Tibial nerve (tissue), 4 donors: ENCODE data around the gene PDZK1IP1.

ENCODE experiments used
- CTCF ChIP-seq, 5 experiments: fragments of 200-600 bp in 3 of 5; fragments of 450-650 bp in 2 of 5; sonication (generic) in 3 of 5; IDR thresholded peaks; one replicate each; pipeline ENCODE4 v1.5.1; 2016 to 2019; ENCODE audit warnings: antibody characterized with exemption in 5 of 5, mild to moderate bottlenecking in 3 of 5, moderate library complexity in 2 of 5
- EP300 ChIP-seq, 2 donors: sonication (generic); formaldehyde crosslinking; IDR thresholded peaks; one replicate each; pipeline ENCODE4 v1.6.1; 2017; ENCODE audit warnings: antibody characterized with exemption in 2 of 2, mild to moderate bottlenecking in 1 of 2

- TF ChIP-seq CTCF (IDR thresholded peaks at IDR 0.05) (no peak), EP300 (IDR thresholded peaks at IDR 0.05) (no peak)
Measured at GRCh38 chr1:47191940-47192457, 2.2 kb upstream of the PDZK1IP1 start.
